H1 (cell line): Measurements from ENCODE around the gene IL1RAPL1. TPM values are rescaled to one million over a fixed set of nuclear protein-coding genes. Genes with fewer than 3 reads are reported as not detected.
A peak's percentile ranks its signal among the peaks of the same experiment; 100 is the strongest.

ENCODE experiments used
- CTCF ChIA-PET: fragments of 300-600 bp; sonication (Branson Sonifier 250); formaldehyde crosslinking; loops from one replicate; lab custom pipeline; 2021; ENCODE audit not compliant: partially characterized antibody; lab: Charles Lee
- POLR2A ChIA-PET: fragments of 300-600 bp; sonication (Branson Sonifier 250); formaldehyde crosslinking; loops from one replicate; lab custom pipeline; 2021; ENCODE audit warnings: inconsistent platforms; ENCODE audit not compliant: partially characterized antibody; lab: Charles Lee
- DNase-seq, 2 experiments: peaks; one replicate each; pipeline versions ENCODE4 v3.0.0 to v3.0.0-alpha.2; 2010 to 2022; ENCODE audit warnings: low spot score in 2 of 2, low read depth in 1 of 2, mixed read lengths in 1 of 2
- FAIRE-seq: peaks from 2 replicates; lab custom pipeline; 2011; peaks lifted over from hg19 to GRCh38; lab: Jason Lieb, UNC
- H2AFZ ChIP-seq: 2 replicates; pipeline ENCODE4 v1.8.1; 2012; ENCODE audit warnings: low read length, inconsistent platforms
- H2AK5ac ChIP-seq: 2 replicates; pipeline ENCODE4 v1.6.1; 2013; ENCODE audit warnings: low read depth, low read length
- H2BK120ac ChIP-seq: replicated peaks from 2 replicates; pipeline ENCODE3; 2013; ENCODE audit warnings: low read depth, low read length, inconsistent platforms
- H2BK12ac ChIP-seq: 2 replicates; pipeline ENCODE4 v1.6.1; 2013; ENCODE audit warnings: low read depth, low read length
- H2BK15ac ChIP-seq: 2 replicates; pipeline ENCODE4 v1.6.1; 2013; ENCODE audit warnings: low read length
- H2BK20ac ChIP-seq: 2 replicates; pipeline ENCODE4 v1.6.1; 2013; ENCODE audit warnings: low read length
- H2BK5ac ChIP-seq: 2 replicates; pipeline ENCODE4 v1.6.1; 2013; ENCODE audit warnings: low read depth, low read length
- H3K14ac ChIP-seq: 2 replicates; pipeline ENCODE4 v1.6.1; 2013; ENCODE audit warnings: inconsistent platforms; ENCODE audit not compliant: insufficient read length
- H3K18ac ChIP-seq: 2 replicates; pipeline ENCODE4 v1.6.1; 2013; ENCODE audit warnings: low read length; ENCODE audit errors: extremely low read depth
- H3K23ac ChIP-seq: 2 replicates; pipeline ENCODE4 v1.6.1; 2013; ENCODE audit warnings: inconsistent platforms; ENCODE audit not compliant: insufficient read length
- H3K23me2 ChIP-seq: 2 replicates; pipeline ENCODE4 v1.6.1; 2013; ENCODE audit warnings: low read depth, low read length
- H3K27ac ChIP-seq: 2 replicates; pipeline ENCODE4 v1.6.1; 2011; ENCODE audit warnings: low read depth, low read length, inconsistent platforms
- H3K27me3 ChIP-seq, 4 experiments: replicated peaks in 1 of 4; 1 replicate in 1 of 4; 2 replicates in 3 of 4; pipeline versions ENCODE4 v1.6.1 to v1.8.1; 2011 to 2013; ENCODE audit warnings: low read length in 3 of 4, mild to moderate bottlenecking in 3 of 4, inconsistent platforms in 2 of 4, mixed read lengths in 2 of 4, moderate library complexity in 1 of 4; ENCODE audit not compliant: control insufficient read depth in 3 of 4, insufficient read depth in 3 of 4; ENCODE audit errors: extremely low read depth in 1 of 4
- H3K36me3 ChIP-seq, 4 experiments: 2 replicates each; pipeline versions ENCODE4 v1.6.1 to v1.8.1; 2011 to 2013; ENCODE audit warnings: mild to moderate bottlenecking in 4 of 4, low read length in 3 of 4, moderate library complexity in 2 of 4, control low read depth in 1 of 4, inconsistent platforms in 1 of 4; ENCODE audit not compliant: insufficient read depth in 4 of 4, control insufficient read depth in 2 of 4
- H3K4ac ChIP-seq: replicated peaks from 2 replicates; pipeline ENCODE3; 2013; ENCODE audit warnings: low read length, low read depth, mixed read lengths, inconsistent platforms; ENCODE audit not compliant: insufficient read length
- H3K4me1 ChIP-seq, 4 experiments: replicated peaks in 1 of 4; 1 replicate in 1 of 4; 2 replicates in 3 of 4; pipeline versions ENCODE4 v1.6.1 to v1.8.1; 2011 to 2013; ENCODE audit warnings: low read length in 3 of 4, inconsistent platforms in 2 of 4, mixed read lengths in 1 of 4; ENCODE audit not compliant: insufficient read depth in 4 of 4, control insufficient read depth in 3 of 4
- H3K4me2 ChIP-seq, 2 experiments: 2 replicates each; pipeline versions ENCODE4 v1.6.1 to v1.8.1; 2011 to 2013; ENCODE audit warnings: low read depth in 2 of 2, low read length in 2 of 2, control low read depth in 1 of 2, inconsistent platforms in 1 of 2, mild to moderate bottlenecking in 1 of 2; ENCODE audit not compliant: insufficient read depth in 1 of 2
- H3K4me3 ChIP-seq, 4 experiments: fragments of 200-600, 300-600 bp in 1 of 4; sonication (generic), shearing (Covaris generic), sonication (Bioruptor Twin) in 1 of 4; 2 replicates each; pipeline versions ENCODE4 v1.5.1 to v1.8.1; 2011 to 2016; ENCODE audit warnings: low read length in 4 of 4, low read depth in 3 of 4, control low read depth in 2 of 4, inconsistent platforms in 2 of 4, mild to moderate bottlenecking in 2 of 4, mixed read lengths in 1 of 4, moderate library complexity in 1 of 4; ENCODE audit not compliant: insufficient read depth in 2 of 4; ENCODE audit errors: extremely low read depth in 1 of 4
- H3K56ac ChIP-seq: replicated peaks from 2 replicates; pipeline ENCODE3; 2013; ENCODE audit warnings: low read depth, mild to moderate bottlenecking, mixed read lengths, low read length, inconsistent platforms; ENCODE audit not compliant: insufficient read length
- H3K79me1 ChIP-seq: 2 replicates; pipeline ENCODE4 v1.6.1; 2013; ENCODE audit warnings: low read depth, low read length, control low read depth
- H3K79me2 ChIP-seq, 2 experiments: 2 replicates each; pipeline versions ENCODE4 v1.6.1 to v1.8.1; 2012 to 2013; ENCODE audit warnings: low read length in 2 of 2, mild to moderate bottlenecking in 2 of 2, inconsistent platforms in 1 of 2; ENCODE audit not compliant: insufficient read depth in 2 of 2, control insufficient read depth in 1 of 2
- H3K9ac ChIP-seq, 4 experiments: replicated peaks in 1 of 4; 1 replicate in 1 of 4; 2 replicates in 3 of 4; pipeline versions ENCODE4 v1.6.1 to v1.8.1; 2011 to 2013; ENCODE audit warnings: low read depth in 3 of 4, low read length in 3 of 4, control low read depth in 2 of 4, mild to moderate bottlenecking in 2 of 4, moderate library complexity in 2 of 4, inconsistent platforms in 1 of 4; ENCODE audit errors: extremely low read depth in 1 of 4
- H3K9me3 ChIP-seq, 2 experiments: 2 replicates each; pipeline versions ENCODE4 v1.6.1 to v1.8.1; 2012 to 2013; ENCODE audit warnings: mild to moderate bottlenecking in 2 of 2, moderate library complexity in 2 of 2, control low read depth in 1 of 2, inconsistent platforms in 1 of 2, low read depth in 1 of 2, low read length in 1 of 2, mixed read lengths in 1 of 2; ENCODE audit not compliant: insufficient read depth in 2 of 2
- H4K20me1 ChIP-seq, 2 experiments: replicated peaks in 1 of 2; 2 replicates each; pipeline versions ENCODE3 to v1.8.1; 2011 to 2013; ENCODE audit warnings: inconsistent platforms in 2 of 2, low read length in 2 of 2, mild to moderate bottlenecking in 1 of 2; ENCODE audit not compliant: insufficient read depth in 2 of 2, control insufficient read depth in 1 of 2
- H4K5ac ChIP-seq: 2 replicates; pipeline ENCODE4 v1.6.1; 2013; ENCODE audit warnings: low read length, low read depth, mixed read lengths, inconsistent platforms; ENCODE audit not compliant: insufficient read length
- H4K8ac ChIP-seq: 2 replicates; pipeline ENCODE4 v1.8.0; 2013; ENCODE audit warnings: mild to moderate bottlenecking, moderate library complexity, low read length, inconsistent platforms; ENCODE audit not compliant: insufficient read depth; ENCODE audit errors: extremely low read depth
- H4K91ac ChIP-seq: replicated peaks from 2 replicates; pipeline ENCODE3; 2013; ENCODE audit warnings: low read length, mixed read lengths, inconsistent platforms; ENCODE audit not compliant: insufficient read length
- BCL11A ChIP-seq, 2 experiments: IDR thresholded peaks; one replicate each; pipeline ENCODE4 v1.6.1; 2011; ENCODE audit warnings: low read depth in 2 of 2, low read length in 2 of 2, mild to moderate bottlenecking in 2 of 2
- CTCF ChIP-seq, 3 experiments: IDR thresholded peaks; 1 replicate in 2 of 3; 2 replicates in 1 of 3; pipeline versions ENCODE4 v1.5.1 to v1.6.1; 2011; ENCODE audit warnings: low read length in 3 of 3, mild to moderate bottlenecking in 3 of 3, inconsistent platforms in 2 of 3, low read depth in 1 of 3, moderate library complexity in 1 of 3; ENCODE audit not compliant: insufficient read depth in 1 of 3; ENCODE audit errors: control extremely low read depth in 1 of 3
- EP300 ChIP-seq, 2 experiments: IDR thresholded peaks; 1 replicate in 1 of 2; 2 replicates in 1 of 2; pipeline ENCODE4 v1.6.1; 2011 to 2012; ENCODE audit warnings: low read depth in 2 of 2, low read length in 2 of 2, mild to moderate bottlenecking in 2 of 2, borderline replicate concordance in 1 of 2, inconsistent platforms in 1 of 2, moderate library complexity in 1 of 2
- KDM1A ChIP-seq: fragments of 200-600, 300-600 bp; sonication (generic); IDR thresholded peaks from 2 replicates; pipeline ENCODE4 v1.7.1; 2016; ENCODE audit warnings: mild to moderate bottlenecking, low read length, borderline replicate concordance
- KDM5A ChIP-seq: fragments of 200-600 bp; IDR thresholded peaks from 2 replicates; pipeline ENCODE4 v1.7.1; 2012; ENCODE audit warnings: mild to moderate bottlenecking, low read length, inconsistent platforms, mixed read lengths
- SP4 ChIP-seq: IDR thresholded peaks from 2 replicates; pipeline ENCODE4 v1.6.1; 2012; ENCODE audit warnings: low read length, inconsistent platforms
- ZNF274 ChIP-seq: IDR thresholded peaks from 2 replicates; pipeline ENCODE4 v1.7.0; 2012; ENCODE audit warnings: low read length, borderline replicate concordance; ENCODE audit errors: extremely low read depth
- WGBS, 2 experiments: shearing (Covaris generic) in 1 of 2; methylation state at CpG; one replicate each; pipeline versions ENCODE4 v1.1.6 to v1.1.7; 2013 to 2015; ENCODE audit warnings: low lambda C conversion rate in 2 of 2, mixed read lengths in 2 of 2, inconsistent platforms in 1 of 2, low coverage in 1 of 2, missing lambda C conversion rate in 1 of 2; ENCODE audit not compliant: insufficient replicate concordance in 2 of 2, insufficient coverage in 1 of 2, insufficient read length in 1 of 2; ENCODE audit errors: extremely low coverage in 1 of 2, missing lambda C conversion rate in 1 of 2; 5-methylcytosine and 5-hydroxymethylcytosine counted together
- polyA plus RNA-seq, 7 experiments: library from polyadenylated mRNA; depleted of rRNA in 3 of 7; stranded (reverse) in 5 of 7; unstranded in 2 of 7; fragments of >200 nt in 5 of 7; fragments of 200-250 nt in 2 of 7; gene quantifications; 1 replicate in 5 of 7; 2 replicates in 1 of 7; 4 replicates in 1 of 7; pipeline versions ENCODE4 v1.2.1 to v1.2.3, GENCODE V29; 2011 to 2013; ENCODE audit warnings: missing spikeins in 2 of 7, mixed read lengths in 2 of 7
- total RNA-seq: library from RNA; stranded (reverse); fragmentation: NEBNext Ultra II Directional; extraction: Animal tissue kit (Norgen Biotek cat#: 25700); gene quantifications from 2 replicates; pipeline ENCODE4 v1.2.1, GENCODE V29; 2021

Gene IL1RAPL1
- total and polyA plus RNA-seq, 2 of the 8 experiments (the other 6 are each of a cell fraction or from before 2014, with no cell fraction given) = 0.11 to 0.35 TPM

- Histone ChIP-seq H3K27me3 (no peaks in the 10 kb centered on the region), H3K14ac (no peak overlapping the region), H4K20me1 (no peaks in the 10 kb centered on the region), H3K27ac (no peak overlapping the region), H4K5ac (no peak overlapping the region), H2AFZ (no peak overlapping the region), H3K4ac (no peak overlapping the region), H3K4me1 (no peaks in the 10 kb centered on the region; a peak in 1 of 7 replicates), H4K8ac (no peak overlapping the region), H2BK12ac (no peak overlapping the region), H3K9me3 (no peaks in the 10 kb centered on the region), H3K56ac (no peak overlapping the region), H3K23ac (no peak overlapping the region), H3K36me3 (no peaks in the 10 kb centered on the region), H3K18ac (no peak overlapping the region), H2BK5ac (no peak overlapping the region), H3K79me2 (no peaks in the 10 kb centered on the region), H3K4me3 (no peak overlapping the region), H2AK5ac (no peak overlapping the region), H2BK120ac (no peak overlapping the region), H3K23me2 (no peaks in the 10 kb centered on the region), H2BK20ac (no peak overlapping the region), H3K79me1 (no peaks in the 10 kb centered on the region), H2BK15ac (no peak overlapping the region), H3K9ac (no peak overlapping the region), H3K4me2 (no peak overlapping the region), H4K91ac (no peak overlapping the region)
- FAIRE-seq (peak; percentile 45), DNase-seq (no peak)
- WGBS, 2 experiments = 8% methylated on average over 2 of the region's 2 CpGs; no CpG with 5 or more reads in 1 of the 2 experiments
- POLR2A ChIA-PET = no interaction called here
- CTCF ChIA-PET = no interaction called here
- TF ChIP-seq SP4 (no peak), KDM1A (no peak), ZNF274 (no peak), EP300 (IDR thresholded peaks at IDR 0.05; ENCODE audit: borderline replicate concordance in 1 of 2, low read depth in 2 of 2, low read length in 2 of 2) (no peak), KDM5A (no peak), CTCF (IDR thresholded peaks at IDR 0.05; ENCODE audit: control extremely low read depth in 1 of 3, insufficient read depth in 1 of 3, low read depth in 1 of 3, low read length in 3 of 3) (no peak), BCL11A (IDR thresholded peaks at IDR 0.05; ENCODE audit: low read depth in 2 of 2, low read length in 2 of 2) (no peak)
These were observed 52.2 kb downstream of the IL1RAPL1 start for GRCh38 chrX:28639451-28639850.
